ENCODE results near the gene DAP. TPM values are rescaled to one million over a fixed set of nuclear protein-coding genes. Genes with fewer than 3 reads are reported as not detected.
A peak's percentile ranks its signal among the peaks of the same experiment; 100 is the strongest.

The DAP gene
- polyA plus RNA-seq, 3 donors = 60.9 to 69.0 (median 62.3) TPM

DNA sequence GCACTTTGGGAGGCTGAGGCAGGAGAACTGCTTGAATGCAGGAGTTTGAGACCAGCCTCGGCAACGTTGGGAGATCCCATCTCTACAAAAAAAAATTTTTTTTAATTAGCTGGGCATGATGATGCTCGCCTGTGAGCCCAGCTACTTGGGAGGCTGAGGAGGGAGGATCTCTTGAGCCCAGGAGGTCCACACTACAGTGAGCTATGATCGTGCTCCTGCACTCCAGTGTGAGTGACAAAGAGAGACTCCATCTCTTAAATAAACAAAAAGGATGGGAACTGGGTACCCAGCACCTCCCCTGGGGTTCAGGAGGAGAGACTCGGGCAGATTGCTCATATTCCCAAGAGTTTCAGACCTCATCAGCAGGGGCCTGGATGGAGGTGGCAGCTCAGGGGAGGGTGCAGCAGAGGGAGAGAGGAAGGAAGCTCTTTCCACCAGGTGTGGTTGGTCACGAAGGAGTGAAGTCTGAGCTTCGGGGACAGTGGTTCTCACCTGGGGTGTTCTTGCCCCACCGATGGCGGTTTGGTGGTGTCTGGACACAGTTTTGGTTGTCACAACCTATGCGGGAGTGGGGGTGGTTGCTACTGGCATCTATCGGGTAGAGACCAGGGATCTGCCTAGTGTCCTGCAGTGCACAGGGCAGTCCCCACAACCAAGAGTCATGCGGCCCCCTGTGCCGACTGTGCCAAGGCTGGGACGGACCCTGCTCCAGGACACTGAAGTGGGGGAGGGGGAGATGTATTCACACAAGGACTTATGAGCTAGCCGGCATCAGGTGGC lies 124.5 kb downstream of the DAP start:
- Histone ChIP-seq H4K20me1 (ENCODE audit: insufficient read depth, low read length) (no peaks in the 10 kb centered on the region), H2AFZ (ENCODE audit: insufficient read depth, low read depth, low read length, poor library complexity, severe bottlenecking) (no peak overlapping the region), H3K27ac (ENCODE audit: low read depth in 1 of 2, low read length in 2 of 2) (peak overlapping the region in 1 of 2 donors; percentile 98), H3K9me3 (replicated peaks in 1 of 2; ENCODE audit: control insufficient read depth in 1 of 2, insufficient read depth in 1 of 2, low read length in 2 of 2) (peaks cover 4 to 5% of the 10 kb centered on the region in 2 donors), H3K9ac (ENCODE audit: insufficient read depth, low read length, poor library complexity, severe bottlenecking) (no peak overlapping the region), H3K4me2 (replicated peaks; ENCODE audit: extremely low read depth, low read length, poor library complexity, severe bottlenecking) (no peak overlapping the region), H3K79me2 (ENCODE audit: insufficient read depth, low read length) (no peaks in the 10 kb centered on the region), H3K36me3 (replicated peaks in 1 of 2; ENCODE audit: control insufficient read depth in 1 of 2, insufficient read depth in 2 of 2, low read length in 2 of 2) (no peaks in the 10 kb centered on the region), H3K4me3 (replicated peaks in 1 of 3; ENCODE audit: low read depth in 2 of 3, low read length in 3 of 3) (no peak overlapping the region), H3K27me3 (ENCODE audit: control insufficient read depth in 2 of 2, insufficient read depth in 2 of 2, low read length in 2 of 2) (no peaks in the 10 kb centered on the region), H3K4me1 (ENCODE audit: control insufficient read depth in 1 of 2, insufficient read depth in 2 of 2, low read length in 2 of 2) (peaks cover 43 to 46% of the 10 kb centered on the region in 2 donors)
- Mint-ChIP-seq H3K27ac (peak overlapping the region in 4 of 7 donors; percentile 12 to 99 (median 42)), H3K27me3 (ENCODE audit: low read depth in 3 of 3) (peaks cover 0 to 7% (median 2%) of the 10 kb centered on the region in 3 donors), H3K4me1 (peaks cover 45% of the 10 kb centered on the region), H3K36me3 (peaks cover 0 to 3% of the 10 kb centered on the region in 2 donors), H3K4me3 (no peak overlapping the region), H3K9me3 (peaks cover 0 to 13% (median 8%) of the 10 kb centered on the region in 7 donors)
- WGBS (ENCODE audit: insufficient coverage) = 93% methylated on average over 7 of the region's 15 CpGs
- TF ChIP-seq, protein P1, sequence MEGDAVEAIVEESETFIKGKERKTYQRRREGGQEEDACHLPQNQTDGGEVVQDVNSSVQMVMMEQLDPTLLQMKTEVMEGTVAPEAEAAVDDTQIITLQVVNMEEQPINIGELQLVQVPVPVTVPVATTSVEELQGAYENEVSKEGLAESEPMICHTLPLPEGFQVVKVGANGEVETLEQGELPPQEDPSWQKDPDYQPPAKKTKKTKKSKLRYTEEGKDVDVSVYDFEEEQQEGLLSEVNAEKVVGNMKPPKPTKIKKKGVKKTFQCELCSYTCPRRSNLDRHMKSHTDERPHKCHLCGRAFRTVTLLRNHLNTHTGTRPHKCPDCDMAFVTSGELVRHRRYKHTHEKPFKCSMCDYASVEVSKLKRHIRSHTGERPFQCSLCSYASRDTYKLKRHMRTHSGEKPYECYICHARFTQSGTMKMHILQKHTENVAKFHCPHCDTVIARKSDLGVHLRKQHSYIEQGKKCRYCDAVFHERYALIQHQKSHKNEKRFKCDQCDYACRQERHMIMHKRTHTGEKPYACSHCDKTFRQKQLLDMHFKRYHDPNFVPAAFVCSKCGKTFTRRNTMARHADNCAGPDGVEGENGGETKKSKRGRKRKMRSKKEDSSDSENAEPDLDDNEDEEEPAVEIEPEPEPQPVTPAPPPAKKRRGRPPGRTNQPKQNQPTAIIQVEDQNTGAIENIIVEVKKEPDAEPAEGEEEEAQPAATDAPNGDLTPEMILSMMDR (IDR thresholded peaks at IDR 0.05) = no peak
- intact Hi-C loops (cut with micrococcal nuclease) = loop anchor here (10.0 kb wide), 3 partner anchors 128 to 372 kb away; partner anchors contain the start of genes DAP (in 1 of the 2) and MARCHF6 (in 1 of the 2)
- DNase-seq = no peak

- H3K9me3 Mint-ChIP-seq = peaks cover 0 to 13% (median 10%) of the 10 kb centered on the region in 7 donors
- Histone ChIP-seq H3K9ac (ENCODE audit: insufficient read depth, low read length, poor library complexity, severe bottlenecking) (no peak overlapping the region), H3K79me2 (ENCODE audit: insufficient read depth, low read length) (no peaks in the 10 kb centered on the region), H4K20me1 (ENCODE audit: insufficient read depth, low read length) (no peaks in the 10 kb centered on the region), H3K27ac (ENCODE audit: low read depth in 1 of 2, low read length in 2 of 2) (peak overlapping the region; percentile 38 to 98), H3K4me3 (replicated peaks in 1 of 3; ENCODE audit: low read depth in 2 of 3, low read length in 3 of 3) (peak overlapping the region in 1 of 3 experiments; percentile 38), H2AFZ (ENCODE audit: insufficient read depth, low read depth, low read length, poor library complexity, severe bottlenecking) (no peak overlapping the region), H3K27me3 (ENCODE audit: control insufficient read depth in 2 of 2, insufficient read depth in 2 of 2, low read length in 2 of 2) (no peaks in the 10 kb centered on the region), H3K4me2 (replicated peaks; ENCODE audit: extremely low read depth, low read length, poor library complexity, severe bottlenecking) (peak overlapping the region; percentile 51), H3K4me1 (ENCODE audit: control insufficient read depth in 1 of 2, insufficient read depth in 2 of 2, low read length in 2 of 2) (peaks cover 50 to 52% of the 10 kb centered on the region in 2 donors), H3K9me3 (replicated peaks in 1 of 2; ENCODE audit: control insufficient read depth in 1 of 2, insufficient read depth in 1 of 2, low read length in 2 of 2) (peaks cover 4 to 5% of the 10 kb centered on the region in 2 donors), H3K36me3 (replicated peaks in 1 of 2; ENCODE audit: control insufficient read depth in 1 of 2, insufficient read depth in 2 of 2, low read length in 2 of 2) (no peaks in the 10 kb centered on the region)
- H3K36me3 Mint-ChIP-seq = peaks cover 3 to 5% of the 10 kb centered on the region in 2 donors
- peak overlapping the region; percentile 81 to 99 (median 87) for H3K27ac Mint-ChIP-seq
- peaks cover 2 to 11% (median 2%) of the 10 kb centered on the region in 3 donors for H3K27me3 Mint-ChIP-seq (ENCODE audit: low read depth in 3 of 3)
- intact Hi-C loops (cut with micrococcal nuclease) = loop anchor here (10.0 kb wide), 3 partner anchors 129 to 371 kb away; partner anchors contain the start of genes DAP (in 1 of the 2) and MARCHF6 (in 1 of the 2)
- H3K4me3 Mint-ChIP-seq = no peak overlapping the region
- TF ChIP-seq, protein P1 (IDR thresholded peaks at IDR 0.05) = no peak
- no peak for DNase-seq
- 87% methylated on average over 8 of the region's 11 CpGs for WGBS (ENCODE audit: insufficient coverage)
- H3K4me1 Mint-ChIP-seq = peaks cover 51% of the 10 kb centered on the region
Observed at GRCh38 chr5:10635867-10636350, 125.1 kb downstream of the DAP start.
